ENCODE results near the gene WWOX. TPM values are rescaled to one million over a fixed set of nuclear protein-coding genes. Genes with fewer than 3 reads are reported as not detected.

WWOX gene
- total RNA-seq, 1 experiment from 2014 or later, result 28.3 TPM

DNA sequence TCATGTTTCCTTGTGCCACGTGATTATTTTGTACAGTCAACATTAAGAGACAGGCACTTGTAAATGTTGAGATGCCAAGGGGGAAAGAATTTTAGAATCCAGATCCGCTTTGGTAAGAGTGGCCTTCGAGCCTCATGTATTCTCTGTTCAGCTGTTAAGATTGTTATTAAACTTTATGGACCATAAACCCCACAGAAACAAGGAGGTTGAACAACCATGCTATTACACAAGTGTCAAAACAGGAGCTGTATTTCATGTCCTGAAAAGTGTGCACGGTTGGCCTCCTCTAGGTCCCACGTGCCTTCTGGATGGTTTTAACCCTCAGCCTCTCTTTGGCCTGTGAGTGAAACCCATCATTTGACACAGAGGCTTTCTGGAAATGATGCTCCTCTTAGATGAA is 809.8 kb downstream of the WWOX start:
- no peaks in the 10 kb centered on the region for H3K4me1 ChIP-seq (ENCODE audit: insufficient read depth, low read length)
- H3F3A ChIP-seq (ENCODE audit: low read length, unreplicated experiment), result no peaks in the 10 kb centered on the region
- no peak for ATAC-seq
- H3K9me2 ChIP-seq (replicated peaks; ENCODE audit: low read length), result no peaks in the 10 kb centered on the region
- TF ChIP-seq EZH2 (IDR thresholded peaks at IDR 0.05; ENCODE audit: low read length, unreplicated experiment), result no peak
- no peak for TF ChIP-seq EZH2phosphoT487 (IDR thresholded peaks at IDR 0.05; ENCODE audit: borderline replicate concordance, low read length)
- no peak for TF ChIP-seq CTCF (conservative IDR thresholded peaks at IDR 0.05; ENCODE audit: low read depth, low read length)
- no peak overlapping the region for H3K9ac ChIP-seq (ENCODE audit: low read length)
- no peak overlapping the region for H3K4me2 ChIP-seq (ENCODE audit: low read length)
- H3K27me3 ChIP-seq (ENCODE audit: low read length), result no peaks in the 10 kb centered on the region
- no peak for DNase-seq
- H2AFZ ChIP-seq (ENCODE audit: low read length), result no peak overlapping the region
- no TSS peak for BruUV-seq (replicated peaks)
- no peaks in the 10 kb centered on the region for H3K36me3 ChIP-seq (ENCODE audit: low read depth, low read length)
- ChIA-PET POLR2A (ENCODE audit: unreplicated experiment) (no interaction called here), CTCF (no interaction called here)
- H3K27ac ChIP-seq (ENCODE audit: low read length), result no peak overlapping the region
- no peaks in the 10 kb centered on the region for H4K20me1 ChIP-seq (ENCODE audit: low read length)
- no peak overlapping the region for H3K4me3 ChIP-seq (ENCODE audit: low read length)
- no peaks in the 10 kb centered on the region for H3K9me3 ChIP-seq (ENCODE audit: low read length)
- no peaks in the 10 kb centered on the region for H3K79me2 ChIP-seq (ENCODE audit: low read length)
- intact Hi-C loops (cut with micrococcal nuclease), result no loop called here

DNA sequence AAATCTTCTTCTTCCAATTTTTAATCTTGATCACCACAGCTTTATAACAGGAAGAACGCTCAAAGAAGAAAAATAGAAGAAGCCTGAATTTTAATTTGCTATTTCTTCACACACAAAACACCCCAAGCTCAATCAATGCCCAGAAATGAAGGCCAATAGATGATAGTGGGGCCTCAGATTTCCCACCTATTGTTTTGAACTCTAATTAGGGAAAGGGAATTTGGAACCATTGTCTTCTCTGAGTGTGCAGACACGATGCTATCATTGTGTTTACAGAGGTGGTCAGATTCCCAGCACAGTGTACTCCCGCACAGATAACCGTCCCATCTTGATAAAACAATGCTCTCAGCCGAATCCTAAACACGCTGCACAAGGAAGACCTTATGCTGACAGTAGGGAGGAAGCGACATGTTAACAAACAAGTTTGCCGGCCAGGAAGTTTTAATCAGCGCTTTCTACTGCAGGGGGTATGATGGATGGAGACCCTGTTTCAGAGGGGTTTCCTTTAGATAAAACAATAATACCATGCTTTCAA is 816.4 kb downstream of the WWOX start:
- Histone ChIP-seq H3K4me3 (ENCODE audit: low read length) (no peak overlapping the region), H3K9me2 (replicated peaks; ENCODE audit: low read length) (no peaks in the 10 kb centered on the region), H2AFZ (ENCODE audit: low read length) (no peak overlapping the region), H3K4me1 (ENCODE audit: insufficient read depth, low read length) (no peaks in the 10 kb centered on the region), H3K9ac (ENCODE audit: low read length) (no peak overlapping the region), H3K9me3 (ENCODE audit: low read length) (no peaks in the 10 kb centered on the region), H3K27me3 (ENCODE audit: low read length) (no peaks in the 10 kb centered on the region), H3K79me2 (ENCODE audit: low read length) (no peaks in the 10 kb centered on the region), H3K4me2 (ENCODE audit: low read length) (no peak overlapping the region), H4K20me1 (ENCODE audit: low read length) (no peaks in the 10 kb centered on the region), H3F3A (ENCODE audit: low read length, unreplicated experiment) (no peaks in the 10 kb centered on the region), H3K27ac (ENCODE audit: low read length) (no peak overlapping the region), H3K36me3 (ENCODE audit: low read depth, low read length) (no peaks in the 10 kb centered on the region)
- no TSS peak for BruUV-seq (replicated peaks)
- intact Hi-C loops (cut with micrococcal nuclease), result no loop called here
- POLR2A ChIA-PET (ENCODE audit: unreplicated experiment), result no interaction called here
- CTCF ChIA-PET, result no interaction called here
- ATAC-seq, result no peak
- TF ChIP-seq EZH2 (IDR thresholded peaks at IDR 0.05; ENCODE audit: low read length, unreplicated experiment) (no peak), CTCF (conservative IDR thresholded peaks at IDR 0.05; ENCODE audit: low read depth, low read length) (no peak), EZH2phosphoT487 (IDR thresholded peaks at IDR 0.05; ENCODE audit: borderline replicate concordance, low read length) (no peak)
- DNase-seq, result no peak

DNA sequence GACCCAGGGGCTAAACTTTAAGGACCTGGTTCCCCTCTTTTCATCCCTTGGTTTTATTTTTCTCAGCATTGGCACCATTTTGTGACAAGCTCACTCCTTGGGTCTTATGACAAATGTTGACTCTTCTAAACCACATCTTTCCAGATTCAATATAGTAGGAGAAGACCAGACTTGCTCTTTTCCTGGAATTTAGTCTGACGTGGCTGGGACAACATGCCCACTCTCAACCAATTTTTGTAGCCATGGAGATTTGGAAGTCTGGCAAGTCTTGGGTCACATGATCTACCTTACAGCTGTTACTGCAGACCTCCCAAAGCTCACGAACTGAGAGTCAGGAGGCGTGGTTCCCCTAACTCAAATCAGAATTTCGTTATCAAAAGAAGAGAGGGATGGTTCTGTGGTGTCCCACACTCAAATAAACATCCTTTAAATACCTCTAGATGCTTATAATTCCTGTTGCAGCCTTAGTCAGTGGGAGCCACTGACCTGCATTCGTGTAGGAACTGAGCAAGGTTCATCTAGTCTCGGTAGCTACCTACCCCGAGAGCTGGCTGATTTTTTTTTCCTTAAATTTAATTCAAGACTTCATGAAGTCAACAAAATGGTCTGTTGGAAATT is 817.6 kb downstream of the WWOX start:
- BruUV-seq (replicated peaks), result no TSS peak
- CTCF ChIA-PET, result no interaction called here
- Histone ChIP-seq H3K36me3 (ENCODE audit: low read depth, low read length) (no peaks in the 10 kb centered on the region), H3K79me2 (ENCODE audit: low read length) (no peaks in the 10 kb centered on the region), H3K4me1 (ENCODE audit: insufficient read depth, low read length) (no peaks in the 10 kb centered on the region), H2AFZ (ENCODE audit: low read length) (no peak overlapping the region), H3K27ac (ENCODE audit: low read length) (no peak overlapping the region), H3K27me3 (ENCODE audit: low read length) (no peaks in the 10 kb centered on the region), H3K4me3 (ENCODE audit: low read length) (no peak overlapping the region), H3K9me3 (ENCODE audit: low read length) (no peaks in the 10 kb centered on the region), H3K9ac (ENCODE audit: low read length) (no peak overlapping the region), H3K9me2 (replicated peaks; ENCODE audit: low read length) (no peaks in the 10 kb centered on the region), H3K4me2 (ENCODE audit: low read length) (no peak overlapping the region), H3F3A (ENCODE audit: low read length, unreplicated experiment) (no peaks in the 10 kb centered on the region), H4K20me1 (ENCODE audit: low read length) (no peaks in the 10 kb centered on the region)
- intact Hi-C loops (cut with micrococcal nuclease), result no loop called here
- ATAC-seq (no peak), DNase-seq (no peak)
- POLR2A ChIA-PET (ENCODE audit: unreplicated experiment), result no interaction called here
- TF ChIP-seq CTCF (conservative IDR thresholded peaks at IDR 0.05; ENCODE audit: low read depth, low read length) (no peak), EZH2 (IDR thresholded peaks at IDR 0.05; ENCODE audit: low read length, unreplicated experiment) (no peak), EZH2phosphoT487 (IDR thresholded peaks at IDR 0.05; ENCODE audit: borderline replicate concordance, low read length) (no peak)
